Measurements from ENCODE around the gene RYR3. TPM values are rescaled to one million over a fixed set of nuclear protein-coding genes. Genes with fewer than 3 reads are reported as not detected.

The RYR3 gene
- total RNA-seq, 1 experiment from 2014 or later, result not detected

DNA sequence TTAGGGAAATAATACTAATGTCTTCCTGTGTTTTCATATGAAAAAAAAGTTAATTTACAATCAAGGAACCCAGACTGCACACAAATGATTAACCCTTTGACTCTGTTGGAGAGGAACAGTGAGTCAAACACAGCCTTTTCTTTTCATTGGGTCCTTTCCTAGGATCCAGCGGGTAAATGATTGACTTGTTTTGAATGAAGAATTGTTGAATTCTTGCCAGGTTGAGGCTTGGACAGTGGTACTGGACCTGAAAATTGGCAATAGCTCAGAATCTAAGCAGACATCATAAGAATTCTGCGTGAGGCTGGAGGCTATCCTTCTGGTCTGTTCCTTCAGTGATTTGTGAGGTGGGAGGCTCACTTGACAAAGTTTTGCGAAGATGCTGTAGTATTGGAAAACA is 143.0 kb downstream of the RYR3 start:
- Mint-ChIP-seq H3K27me3 (ENCODE audit: insufficient read depth, unreplicated experiment) (no peaks in the 10 kb centered on the region), H3K9me3 (ENCODE audit: unreplicated experiment) (no peaks in the 10 kb centered on the region), H3K36me3 (ENCODE audit: insufficient read depth, unreplicated experiment) (no peaks in the 10 kb centered on the region), H3K27ac (ENCODE audit: low read depth, unreplicated experiment) (no peak overlapping the region), H3K4me1 (ENCODE audit: insufficient read depth, unreplicated experiment) (peaks cover 9% of the 10 kb centered on the region), H3K4me3 (ENCODE audit: unreplicated experiment) (no peak overlapping the region)
- intact Hi-C loops (cut with micrococcal nuclease), result no loop called here
- no peak for DNase-seq (ENCODE audit: unreplicated experiment)
- POLR2A ChIA-PET, result no interaction called here
- CTCF ChIA-PET, result no interaction called here
- TF ChIP-seq, protein P1, sequence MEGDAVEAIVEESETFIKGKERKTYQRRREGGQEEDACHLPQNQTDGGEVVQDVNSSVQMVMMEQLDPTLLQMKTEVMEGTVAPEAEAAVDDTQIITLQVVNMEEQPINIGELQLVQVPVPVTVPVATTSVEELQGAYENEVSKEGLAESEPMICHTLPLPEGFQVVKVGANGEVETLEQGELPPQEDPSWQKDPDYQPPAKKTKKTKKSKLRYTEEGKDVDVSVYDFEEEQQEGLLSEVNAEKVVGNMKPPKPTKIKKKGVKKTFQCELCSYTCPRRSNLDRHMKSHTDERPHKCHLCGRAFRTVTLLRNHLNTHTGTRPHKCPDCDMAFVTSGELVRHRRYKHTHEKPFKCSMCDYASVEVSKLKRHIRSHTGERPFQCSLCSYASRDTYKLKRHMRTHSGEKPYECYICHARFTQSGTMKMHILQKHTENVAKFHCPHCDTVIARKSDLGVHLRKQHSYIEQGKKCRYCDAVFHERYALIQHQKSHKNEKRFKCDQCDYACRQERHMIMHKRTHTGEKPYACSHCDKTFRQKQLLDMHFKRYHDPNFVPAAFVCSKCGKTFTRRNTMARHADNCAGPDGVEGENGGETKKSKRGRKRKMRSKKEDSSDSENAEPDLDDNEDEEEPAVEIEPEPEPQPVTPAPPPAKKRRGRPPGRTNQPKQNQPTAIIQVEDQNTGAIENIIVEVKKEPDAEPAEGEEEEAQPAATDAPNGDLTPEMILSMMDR (IDR thresholded peaks at IDR 0.05; ENCODE audit: unreplicated experiment), result no peak
- no TSS peak for BruUV-seq (replicated peaks)

DNA sequence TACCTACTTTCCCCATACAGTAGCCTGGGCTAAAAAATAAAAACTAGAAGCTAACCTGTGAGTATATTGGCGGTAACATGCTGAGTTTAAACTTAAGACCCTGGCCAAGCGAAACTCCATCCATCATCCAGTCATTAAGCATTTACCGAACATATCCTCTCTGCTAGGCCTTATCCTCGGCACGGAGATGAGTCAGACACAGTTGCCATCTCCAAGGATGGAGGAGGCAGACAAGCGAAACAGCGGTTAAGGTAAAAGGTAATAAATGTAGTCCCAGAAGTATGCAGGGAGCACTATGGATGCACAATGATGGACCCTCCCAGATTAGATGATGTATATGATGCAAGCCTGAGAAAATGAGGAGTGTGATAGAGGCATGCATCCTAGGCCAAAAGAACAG is 143.6 kb downstream of the RYR3 start:
- no peak for DNase-seq (ENCODE audit: unreplicated experiment)
- H3K27ac Mint-ChIP-seq (ENCODE audit: low read depth, unreplicated experiment), result no peak overlapping the region
- no peak overlapping the region for H3K4me3 Mint-ChIP-seq (ENCODE audit: unreplicated experiment)
- ChIA-PET CTCF (no interaction called here), POLR2A (no interaction called here)
- peaks cover 3% of the 10 kb centered on the region for H3K4me1 Mint-ChIP-seq (ENCODE audit: insufficient read depth, unreplicated experiment)
- no TSS peak for BruUV-seq (replicated peaks)
- no peaks in the 10 kb centered on the region for H3K36me3 Mint-ChIP-seq (ENCODE audit: insufficient read depth, unreplicated experiment)
- intact Hi-C loops (cut with micrococcal nuclease), result no loop called here
- TF ChIP-seq, protein P1 (IDR thresholded peaks at IDR 0.05; ENCODE audit: unreplicated experiment), result no peak
- no peaks in the 10 kb centered on the region for H3K9me3 Mint-ChIP-seq (ENCODE audit: unreplicated experiment)
- H3K27me3 Mint-ChIP-seq (ENCODE audit: insufficient read depth, unreplicated experiment), result no peaks in the 10 kb centered on the region

DNA sequence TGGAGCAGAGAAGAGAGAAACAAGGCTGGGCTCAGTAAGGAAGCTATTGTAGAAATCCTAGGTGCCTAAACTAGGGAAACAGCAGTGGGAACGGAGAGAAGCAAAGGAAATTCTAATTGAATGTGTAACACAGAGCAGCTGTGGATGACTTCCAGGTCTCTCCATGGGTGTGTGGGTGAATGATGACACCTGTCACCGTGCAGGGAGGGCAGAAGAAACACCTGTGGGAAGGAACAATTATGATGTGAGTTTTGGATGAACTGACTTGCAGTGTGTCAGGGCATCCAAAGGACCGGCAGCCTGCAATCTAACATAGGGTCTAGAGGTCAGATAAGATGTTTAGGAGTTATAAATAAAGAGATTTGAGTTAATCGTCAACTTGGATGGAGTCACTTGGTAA is 144.2 kb downstream of the RYR3 start:
- Mint-ChIP-seq H3K4me1 (ENCODE audit: insufficient read depth, unreplicated experiment) (no peaks in the 10 kb centered on the region), H3K9me3 (ENCODE audit: unreplicated experiment) (no peaks in the 10 kb centered on the region), H3K4me3 (ENCODE audit: unreplicated experiment) (no peak overlapping the region), H3K27me3 (ENCODE audit: insufficient read depth, unreplicated experiment) (no peaks in the 10 kb centered on the region), H3K27ac (ENCODE audit: low read depth, unreplicated experiment) (no peak overlapping the region), H3K36me3 (ENCODE audit: insufficient read depth, unreplicated experiment) (no peaks in the 10 kb centered on the region)
- ChIA-PET POLR2A (no interaction called here), CTCF (no interaction called here)
- TF ChIP-seq, protein P1 (IDR thresholded peaks at IDR 0.05; ENCODE audit: unreplicated experiment), result no peak
- DNase-seq (ENCODE audit: unreplicated experiment), result no peak
- BruUV-seq (replicated peaks), result no TSS peak
- intact Hi-C loops (cut with micrococcal nuclease), result no loop called here

DNA sequence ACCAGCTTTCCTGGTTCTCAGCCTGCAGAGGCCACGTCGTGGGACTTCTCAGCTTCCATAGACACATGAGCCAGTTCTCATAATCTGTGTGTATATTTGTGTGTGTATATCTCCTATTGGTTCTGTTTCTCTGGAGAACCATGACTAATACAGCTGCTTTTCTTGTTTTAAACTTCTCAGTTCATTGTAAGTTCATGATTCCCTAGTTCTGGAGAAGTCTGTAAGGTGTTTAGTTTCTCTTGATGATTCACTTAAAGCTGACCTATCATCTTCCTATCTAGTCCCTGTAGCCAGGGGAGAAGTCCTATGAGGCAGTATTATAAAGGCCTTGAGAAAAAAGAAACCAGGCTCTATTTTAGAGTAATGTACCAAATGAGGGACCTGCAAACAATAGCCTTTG is 147.7 kb downstream of the RYR3 start:
- Mint-ChIP-seq H3K9me3 (ENCODE audit: unreplicated experiment) (no peaks in the 10 kb centered on the region), H3K4me1 (ENCODE audit: insufficient read depth, unreplicated experiment) (no peaks in the 10 kb centered on the region), H3K4me3 (ENCODE audit: unreplicated experiment) (no peak overlapping the region), H3K27ac (ENCODE audit: low read depth, unreplicated experiment) (no peak overlapping the region), H3K36me3 (ENCODE audit: insufficient read depth, unreplicated experiment) (no peaks in the 10 kb centered on the region), H3K27me3 (ENCODE audit: insufficient read depth, unreplicated experiment) (no peaks in the 10 kb centered on the region)
- DNase-seq (ENCODE audit: unreplicated experiment), result no peak
- BruUV-seq (replicated peaks), result no TSS peak
- ChIA-PET POLR2A (no interaction called here), CTCF (interaction anchor here (0.5 kb wide), 1 partner anchor 1370 kb away, joined by 4 read pairs; no protein-coding TSS in a partner anchor)
- TF ChIP-seq, protein P1 (IDR thresholded peaks at IDR 0.05; ENCODE audit: unreplicated experiment), result no peak
- intact Hi-C loops (cut with micrococcal nuclease), result no loop called here

Data from MCF 10A (cell line).